SK-N-SH (cell line): ENCODE data around the gene BCAT1.

Experiments used
- CHD2 ChIP-seq: fragments of 150-350 bp; IDR thresholded peaks from 2 replicates; pipeline ENCODE4 v1.6.1; 2018; ENCODE audit warnings: low read length; ENCODE audit not compliant: partially characterized antibody
- CTCF ChIP-seq: fragments of 200-600 bp; sonication (generic); IDR thresholded peaks from 2 replicates; pipeline ENCODE4 v1.6.1; 2017; ENCODE audit warnings: antibody characterized with exemption, mild to moderate bottlenecking, moderate library complexity
- EP300 ChIP-seq, 2 experiments: IDR thresholded peaks; 2 replicates each; pipeline versions ENCODE4 v1.4.0 to v1.6.1; 2012; ENCODE audit warnings: borderline replicate concordance in 1 of 2, low read depth in 1 of 2, low read length in 1 of 2
- GABPA ChIP-seq: IDR thresholded peaks from 2 replicates; pipeline ENCODE4 v1.4.0; 2012; ENCODE audit warnings: low read depth, mild to moderate bottlenecking
- MAX ChIP-seq: IDR thresholded peaks from 2 replicates; pipeline ENCODE4 v1.4.0; 2012; ENCODE audit warnings: low read depth
- POLR2AphosphoS5 ChIP-seq: IDR thresholded peaks from 2 replicates; pipeline ENCODE4 v1.6.1; 2012; ENCODE audit warnings: low read depth, low read length
- RAD21 ChIP-seq: IDR thresholded peaks from 2 replicates; pipeline ENCODE4 v1.6.1; 2012; ENCODE audit warnings: mild to moderate bottlenecking, low read length
- RCOR1 ChIP-seq: fragments of 150-350 bp; IDR thresholded peaks from 2 replicates; pipeline ENCODE4 v1.6.1; 2017; ENCODE audit warnings: antibody characterized with exemption, low read length
- REST ChIP-seq: IDR thresholded peaks from 2 replicates; pipeline ENCODE4 v1.6.1; 2012; ENCODE audit warnings: mild to moderate bottlenecking, low read depth, low read length, moderate library complexity
- RFX5 ChIP-seq: IDR thresholded peaks from 2 replicates; pipeline ENCODE4 v1.6.1; 2012; ENCODE audit warnings: mild to moderate bottlenecking, improper control_type of control experiment, low read length
- SIN3A ChIP-seq: IDR thresholded peaks from 2 replicates; pipeline ENCODE4 v1.6.1; 2012; ENCODE audit warnings: low read depth, mild to moderate bottlenecking, low read length, moderate library complexity, borderline replicate concordance
- SMC3 ChIP-seq: IDR thresholded peaks from 2 replicates; pipeline ENCODE4 v1.6.1; 2012; ENCODE audit warnings: low read depth, low read length, improper control_type of control experiment

- peak; percentile 61 for TF ChIP-seq SMC3
- no peak for TF ChIP-seq POLR2AphosphoS5
- peak; percentile 64 for TF ChIP-seq CTCF
- TF ChIP-seq REST, result no peak
- TF ChIP-seq SIN3A, result no peak
- TF ChIP-seq RAD21, result peak; percentile 75
- TF ChIP-seq EP300 (IDR thresholded peaks at IDR 0.05; ENCODE audit: borderline replicate concordance in 1 of 2, low read depth in 1 of 2, low read length in 1 of 2), result no peak
- no peak for TF ChIP-seq RFX5
- no peak for TF ChIP-seq MAX
- no peak for TF ChIP-seq RCOR1
- no peak for TF ChIP-seq GABPA
- TF ChIP-seq CHD2, result no peak
Observed at GRCh38 chr12:24778486-24779304, 170.2 kb downstream of the BCAT1 start.
